Measurements from ENCODE around the gene PRMT5.
"Not testable (repeated sequence)": the region's sequence is repeated elsewhere in the genome, so short reads cannot be mapped to it uniquely, and the experiment has no call there.

The PRMT5 gene

GRCh38 chr14:22935156-22935555 is 6.0 kb upstream of the PRMT5 start:
- in situ Hi-C loops (cut with MboI; ENCODE audit: low sequenced_read_pairs) = no loop called here

GRCh38 chr14:22932146-22932545 is 3.0 kb upstream of the PRMT5 start:
- in situ Hi-C loops (cut with MboI; ENCODE audit: low sequenced_read_pairs) = no loop called here

- in situ Hi-C loops (cut with MboI; ENCODE audit: low sequenced_read_pairs) = no loop called here
Observed at GRCh38 chr14:22929961-22930364, 787 bp upstream of the PRMT5 start.

GRCh38 chr14:22928237-22929103 is 706 bp downstream of the PRMT5 start:
- in situ Hi-C loops (cut with MboI; ENCODE audit: low sequenced_read_pairs) = no loop called here

- in situ Hi-C loops (cut with MboI; ENCODE audit: low sequenced_read_pairs) = no loop called here
Observed at GRCh38 chr14:22926316-22926715, 2.9 kb downstream of the PRMT5 start.

GRCh38 chr14:22925513-22925912 is 3.7 kb downstream of the PRMT5 start:
- in situ Hi-C loops (cut with MboI; ENCODE audit: low sequenced_read_pairs) = no loop called here

- in situ Hi-C loops (cut with MboI; ENCODE audit: low sequenced_read_pairs) = no loop called here
Observed at GRCh38 chr14:22923746-22924145, 5.4 kb downstream of the PRMT5 start.

- in situ Hi-C loops (cut with MboI; ENCODE audit: low sequenced_read_pairs) = no loop called here
Observed at GRCh38 chr14:22922294-22922693, 6.9 kb downstream of the PRMT5 start.

- in situ Hi-C loops (cut with MboI; ENCODE audit: low sequenced_read_pairs) = no loop called here
Observed at GRCh38 chr14:22920697-22921096, 8.5 kb downstream of the PRMT5 start.

GRCh38 chr14:22919601-22919921 is 9.6 kb downstream of the PRMT5 start:
- in situ Hi-C loops (cut with MboI; ENCODE audit: low sequenced_read_pairs) = no loop called here

- in situ Hi-C loops (cut with MboI; ENCODE audit: low sequenced_read_pairs) = no loop called here
Observed at GRCh38 chr14:22918804-22919600, 10.2 kb downstream of the PRMT5 start, which contains the start of gene RBM23. Gene RBM23 (minus strand): TSS chr14:22919149.

- in situ Hi-C loops (cut with MboI; ENCODE audit: low sequenced_read_pairs) = no loop called here
Observed at GRCh38 chr14:22915886-22916521, 13.2 kb downstream of the PRMT5 start.

- in situ Hi-C loops (cut with MboI; ENCODE audit: low sequenced_read_pairs) = not testable (repeated sequence)
Observed at GRCh38 chr14:22914836-22915235, 14.3 kb downstream of the PRMT5 start.

- in situ Hi-C loops (cut with MboI; ENCODE audit: low sequenced_read_pairs) = no loop called here
Observed at GRCh38 chr14:22910916-22911315, 18.3 kb downstream of the PRMT5 start.

- in situ Hi-C loops (cut with MboI; ENCODE audit: low sequenced_read_pairs) = no loop called here
Observed at GRCh38 chr14:22908601-22909000, 20.6 kb downstream of the PRMT5 start.

- in situ Hi-C loops (cut with MboI; ENCODE audit: low sequenced_read_pairs) = no loop called here
Observed at GRCh38 chr14:22907429-22907828, 21.7 kb downstream of the PRMT5 start.

- in situ Hi-C loops (cut with MboI; ENCODE audit: low sequenced_read_pairs) = no loop called here
Observed at GRCh38 chr14:22906073-22906472, 23.1 kb downstream of the PRMT5 start.

- in situ Hi-C loops (cut with MboI; ENCODE audit: low sequenced_read_pairs) = no loop called here
Observed at GRCh38 chr14:22905627-22906026, 23.5 kb downstream of the PRMT5 start.

GRCh38 chr14:22903742-22904087 is 25.5 kb downstream of the PRMT5 start:
- in situ Hi-C loops (cut with MboI; ENCODE audit: low sequenced_read_pairs) = no loop called here

GRCh38 chr14:22901799-22902198 is 27.4 kb downstream of the PRMT5 start:
- in situ Hi-C loops (cut with MboI; ENCODE audit: low sequenced_read_pairs) = no loop called here

GRCh38 chr14:22900081-22900799 is 28.9 kb downstream of the PRMT5 start:
- in situ Hi-C loops (cut with MboI; ENCODE audit: low sequenced_read_pairs) = no loop called here

Data from hTERT RPE-1 (cell line).